Vagina (tissue), 2 donors: ENCODE measurements around the gene AKAP8L. TPM values are rescaled to one million over a fixed set of nuclear protein-coding genes. Genes with fewer than 3 reads are reported as not detected.
"Not testable (repeated sequence)": the region's sequence is repeated elsewhere in the genome, so short reads cannot be mapped to it uniquely, and the experiment has no call there.

Source experiments
- DNase-seq, 2 donors: peaks; one replicate each; pipeline ENCODE4 v3.0.0-alpha.2; 2017; ENCODE audit errors: extremely low spot score in 2 of 2
- H3K27ac ChIP-seq: fragments of 200-600 bp; sonication (generic); one replicate; pipeline ENCODE4 v1.5.1; 2019
- H3K27me3 ChIP-seq: fragments of 200-600 bp; sonication (generic); one replicate; pipeline ENCODE4 v1.5.1; 2019
- H3K36me3 ChIP-seq, 2 donors: fragments of 200-600 bp; sonication (generic); one replicate each; pipeline ENCODE4 v1.5.1; 2017 to 2019
- H3K4me1 ChIP-seq: fragments of 200-600 bp; sonication (generic); one replicate; pipeline ENCODE4 v1.5.1; 2019
- H3K4me3 ChIP-seq, 2 donors: fragments of 200-600 bp; sonication (generic); 1 replicate in 1 of 2; 2 replicates in 1 of 2; pipeline ENCODE4 v1.5.1; 2016 to 2019
- H3K9me3 ChIP-seq: fragments of 200-600 bp; sonication (generic); one replicate; pipeline ENCODE4 v1.5.1; 2019
- CTCF ChIP-seq, 3 experiments: fragments of 450-650 bp in 2 of 3; fragments of 200-600 bp in 1 of 3; sonication (generic) in 1 of 3; IDR thresholded peaks; one replicate each; pipeline ENCODE4 v1.5.1; 2017 to 2019; ENCODE audit warnings: antibody characterized with exemption in 3 of 3, mild to moderate bottlenecking in 2 of 3, moderate library complexity in 2 of 3
- POLR2A ChIP-seq, 2 donors: fragments of 450-650 bp; IDR thresholded peaks; one replicate each; pipeline ENCODE4 v1.6.1; 2017; ENCODE audit warnings: antibody characterized with exemption in 2 of 2, mild to moderate bottlenecking in 2 of 2, moderate library complexity in 2 of 2
- POLR2AphosphoS5 ChIP-seq, 2 donors: sonication (generic); formaldehyde crosslinking; IDR thresholded peaks; one replicate each; pipeline ENCODE4 v1.9.0; 2017; ENCODE audit warnings: antibody characterized with exemption in 2 of 2, mild to moderate bottlenecking in 2 of 2, low read depth in 1 of 2; ENCODE audit not compliant: insufficient read depth in 1 of 2
- intact Hi-C: fragments of 100-400 bp; cut with DNase I; formaldehyde crosslinking; loops from one replicate; pipeline ENCODE4 v1.15.1; 2023
- total RNA-seq: library from RNA; depleted of rRNA; stranded (reverse); fragments of >200 nt; gene quantifications from one replicate; pipeline ENCODE4 v1.2.3, GENCODE V29; 2016

The AKAP8L gene
- total RNA-seq, 1 donor from 2014 or later: 127 TPM

GRCh38 chr19:15367439-15367838, 51.3 kb downstream of the AKAP8L start:
- Histone ChIP-seq H3K27me3 (no peaks in the 10 kb centered on the region), H3K36me3 (peaks cover 0 to 81% of the 10 kb centered on the region in 2 donors), H3K4me3 (no peak overlapping the region), H3K4me1 (no peaks in the 10 kb centered on the region), H3K9me3 (no peaks in the 10 kb centered on the region), H3K27ac (no peak overlapping the region)
- TF ChIP-seq POLR2AphosphoS5 (IDR thresholded peaks at IDR 0.05; ENCODE audit: insufficient read depth in 1 of 2, low read depth in 1 of 2) (no peak), POLR2A (IDR thresholded peaks at IDR 0.05) (no peak)
- intact Hi-C loops: no loop called here
- no peak for DNase-seq

GRCh38 chr19:15365264-15365663, 53.5 kb downstream of the AKAP8L start:
- Histone ChIP-seq H3K4me1 (no peaks in the 10 kb centered on the region), H3K27me3 (no peaks in the 10 kb centered on the region), H3K9me3 (no peaks in the 10 kb centered on the region), H3K36me3 (peaks cover 0 to 78% of the 10 kb centered on the region in 2 donors), H3K27ac (no peak overlapping the region), H3K4me3 (no peak overlapping the region)
- DNase-seq: no peak
- TF ChIP-seq CTCF (IDR thresholded peaks at IDR 0.05) (no peak), POLR2A (IDR thresholded peaks at IDR 0.05) (no peak), POLR2AphosphoS5 (IDR thresholded peaks at IDR 0.05; ENCODE audit: insufficient read depth in 1 of 2, low read depth in 1 of 2) (no peak)
- intact Hi-C loops: no loop called here

GRCh38 chr19:15363791-15364190, 55.0 kb downstream of the AKAP8L start:
- H3K27me3 ChIP-seq, intact Hi-C loops, H3K27ac ChIP-seq, H3K4me1 ChIP-seq, H3K9me3 ChIP-seq, H3K4me3 ChIP-seq, DNase-seq: not testable (repeated sequence)
- H3K36me3 ChIP-seq: peaks cover 0 to 77% of the 10 kb centered on the region in 2 donors

GRCh38 chr19:15363048-15363447, 55.7 kb downstream of the AKAP8L start:
- intact Hi-C loops, H3K27me3 ChIP-seq, H3K9me3 ChIP-seq: not testable (repeated sequence)

GRCh38 chr19:15360015-15360414, 58.8 kb downstream of the AKAP8L start:
- intact Hi-C loops: not testable (repeated sequence)
- H3K36me3 ChIP-seq: peaks cover 6 to 74% of the 10 kb centered on the region in 2 donors

More at GRCh38 chr19:15363048-15363447, 55.7 kb downstream of the AKAP8L start:
- H3K4me3 ChIP-seq, DNase-seq, H3K4me1 ChIP-seq, H3K27ac ChIP-seq: not testable (repeated sequence)
- H3K36me3 ChIP-seq: peaks cover 0 to 77% of the 10 kb centered on the region in 2 donors

GRCh38 chr19:15358918-15359317, 59.9 kb downstream of the AKAP8L start:
- TF ChIP-seq POLR2AphosphoS5 (IDR thresholded peaks at IDR 0.05; ENCODE audit: insufficient read depth in 1 of 2, low read depth in 1 of 2): no peak
- no peak for TF ChIP-seq POLR2A (IDR thresholded peaks at IDR 0.05)
- TF ChIP-seq CTCF (IDR thresholded peaks at IDR 0.05): no peak
- Histone ChIP-seq H3K4me3 (no peak overlapping the region), H3K36me3 (peaks cover 6 to 76% of the 10 kb centered on the region in 2 donors), H3K27me3 (no peaks in the 10 kb centered on the region), H3K9me3 (no peaks in the 10 kb centered on the region), H3K27ac (no peak overlapping the region), H3K4me1 (no peaks in the 10 kb centered on the region)
- intact Hi-C loops: no loop called here
- DNase-seq: no peak

More at GRCh38 chr19:15360015-15360414, 58.8 kb downstream of the AKAP8L start:
- H3K4me1 ChIP-seq, DNase-seq, H3K9me3 ChIP-seq, H3K27ac ChIP-seq, H3K4me3 ChIP-seq, H3K27me3 ChIP-seq: not testable (repeated sequence)

- DNase-seq: no peak
- H3K27me3 ChIP-seq: no peaks in the 10 kb centered on the region
- no peak overlapping the region for H3K4me3 ChIP-seq
- TF ChIP-seq CTCF (IDR thresholded peaks at IDR 0.05) (no peak), POLR2A (IDR thresholded peaks at IDR 0.05) (no peak), POLR2AphosphoS5 (IDR thresholded peaks at IDR 0.05; ENCODE audit: insufficient read depth in 1 of 2, low read depth in 1 of 2) (no peak)
- no peaks in the 10 kb centered on the region for H3K9me3 ChIP-seq
- H3K36me3 ChIP-seq: peaks cover 6 to 81% of the 10 kb centered on the region in 2 donors
- intact Hi-C loops: no loop called here
- no peak overlapping the region for H3K27ac ChIP-seq
- H3K4me1 ChIP-seq: no peaks in the 10 kb centered on the region
Observed at GRCh38 chr19:15357906-15358305, 60.9 kb downstream of the AKAP8L start.
